Measurements from ENCODE around the gene SLC25A4. TPM values are rescaled to one million over a fixed set of nuclear protein-coding genes. Genes with fewer than 3 reads are reported as not detected.

SLC25A4 gene
- total and polyA plus RNA-seq, 2 of the 13 experiments (the other 11 are each of a cell fraction or from before 2014, with no cell fraction given): 30.3 to 42.1 TPM

DNA sequence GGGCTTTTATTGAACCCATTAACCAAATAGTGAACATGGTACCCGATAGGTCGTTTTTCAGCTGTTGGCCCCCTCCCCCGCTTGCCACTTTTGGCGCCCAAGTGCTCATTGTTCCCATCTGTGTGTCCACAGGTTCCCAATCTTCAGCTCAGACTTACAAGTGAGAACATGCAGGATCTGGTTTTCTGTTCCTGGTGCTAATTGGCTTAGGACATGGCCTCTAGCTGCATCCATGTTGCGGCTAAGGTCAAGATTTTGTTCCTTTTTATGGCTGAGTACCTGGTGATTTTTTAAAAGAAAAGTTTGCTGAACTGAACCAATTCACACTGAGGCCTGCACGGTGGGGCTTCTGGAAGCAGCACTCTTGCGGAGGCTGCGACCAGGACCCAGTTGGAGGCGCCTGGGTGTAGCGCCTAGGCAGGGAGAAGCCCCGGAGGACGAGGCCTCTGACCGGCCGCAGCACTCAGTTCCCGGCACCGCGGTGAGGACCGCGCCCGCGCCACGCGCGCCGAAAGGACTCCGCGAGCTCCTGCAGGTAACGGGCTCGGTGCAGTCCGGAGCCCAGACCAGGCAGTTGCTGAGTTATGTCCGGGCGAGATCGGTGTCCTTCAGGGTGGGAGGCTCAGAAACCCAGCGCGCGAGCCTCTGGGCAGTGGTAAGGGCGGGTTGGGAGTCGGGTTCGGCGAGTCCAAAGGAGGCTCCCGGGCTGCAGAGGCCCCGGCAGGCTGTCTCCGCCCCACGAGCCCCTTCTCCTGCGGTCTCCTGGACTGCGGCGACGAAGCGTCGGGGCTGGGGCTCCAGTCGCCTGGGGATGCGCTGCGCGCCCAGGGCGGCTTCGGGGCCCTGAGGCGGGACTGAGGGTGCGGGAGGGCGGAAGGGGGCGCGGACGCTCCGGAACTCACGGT, 15.8 kb upstream of the SLC25A4 start:
- intact Hi-C loops (cut with micrococcal nuclease; ENCODE audit: unreplicated experiment) (no loop called here), in situ Hi-C loops (cut with HindIII; ENCODE audit: extremely low pct_ligation_motif_present, low pct_unique_long_range_greater_than_20kb) (no loop called here)
- Histone ChIP-seq H3K4me1 (ENCODE audit: insufficient read depth, low read length) (peaks cover 18% of the 10 kb centered on the region), H3K79me2 (ENCODE audit: insufficient read depth, low read length) (no peaks in the 10 kb centered on the region), H3K36me3 (replicated peaks in 1 of 2; ENCODE audit: control insufficient read depth in 1 of 2, insufficient read depth in 2 of 2, low read length in 2 of 2) (no peaks in the 10 kb centered on the region), H3K9me3 (ENCODE audit: low read length) (no peaks in the 10 kb centered on the region), H3K9ac (ENCODE audit: insufficient read depth, low read depth, low read length) (no peak overlapping the region), H3K4me3 (replicated peaks in 1 of 3; ENCODE audit: insufficient read depth in 1 of 3, low read depth in 2 of 3, low read length in 3 of 3) (peak overlapping the region; percentile 49 to 74 (median 51)), H3K4me2 (ENCODE audit: low read depth, low read length) (peak overlapping the region; percentile 80), H4K20me1 (ENCODE audit: insufficient read depth, low read length) (no peaks in the 10 kb centered on the region), H3K27me3 (ENCODE audit: control insufficient read depth in 1 of 2, insufficient read depth in 2 of 2, low read length in 2 of 2) (peaks cover 3 to 30% of the 10 kb centered on the region in 2 experiments; a peak in 3 of 5 replicates), H3K27ac (ENCODE audit: extremely low read length, insufficient read depth, low read length) (no peak overlapping the region), H2AFZ (ENCODE audit: low read length) (no peak overlapping the region)
- ATAC-seq: peak; percentile 78
- no peak for DNase-seq (ENCODE audit: low spot score)
- ChIA-PET POLR2A (interaction anchor here (1.1 kb wide), 1 partner anchor 16 kb away, joined by 3 read pairs; the partner anchor contains the start of gene SLC25A4), CTCF (ENCODE audit: low intra/inter-chr PET ratio, low total read pairs) (no interaction called here)
- no peak for FAIRE-seq
- WGBS (ENCODE audit: low lambda C conversion rate): 28% methylated on average over 12 of the region's 64 CpGs
- no TSS peak for BruUV-seq (replicated peaks)
- TF ChIP-seq, protein P1, sequence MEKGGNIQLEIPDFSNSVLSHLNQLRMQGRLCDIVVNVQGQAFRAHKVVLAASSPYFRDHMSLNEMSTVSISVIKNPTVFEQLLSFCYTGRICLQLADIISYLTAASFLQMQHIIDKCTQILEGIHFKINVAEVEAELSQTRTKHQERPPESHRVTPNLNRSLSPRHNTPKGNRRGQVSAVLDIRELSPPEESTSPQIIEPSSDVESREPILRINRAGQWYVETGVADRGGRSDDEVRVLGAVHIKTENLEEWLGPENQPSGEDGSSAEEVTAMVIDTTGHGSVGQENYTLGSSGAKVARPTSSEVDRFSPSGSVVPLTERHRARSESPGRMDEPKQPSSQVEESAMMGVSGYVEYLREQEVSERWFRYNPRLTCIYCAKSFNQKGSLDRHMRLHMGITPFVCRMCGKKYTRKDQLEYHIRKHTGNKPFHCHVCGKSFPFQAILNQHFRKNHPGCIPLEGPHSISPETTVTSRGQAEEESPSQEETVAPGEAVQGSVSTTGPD (CRISPR knock-in tag; IDR thresholded peaks at IDR 0.05): no peak
- TF ChIP-seq MTF2 (CRISPR knock-in tag; IDR thresholded peaks at IDR 0.05; ENCODE audit: borderline replicate concordance) (peak; percentile 39; the same call in 1 of the 2 replicates), HNRNPL (IDR thresholded peaks at IDR 0.05; ENCODE audit: low read depth, low read length) (no peak), ZNF619 (CRISPR knock-in tag; IDR thresholded peaks at IDR 0.05) (no peak), TCF7 (IDR thresholded peaks at IDR 0.05; ENCODE audit: low read depth) (no peak), PAWR (CRISPR knock-in tag; IDR thresholded peaks at IDR 0.05; ENCODE audit: borderline replicate concordance) (no peak), NRL (CRISPR knock-in tag; IDR thresholded peaks at IDR 0.05; ENCODE audit: borderline replicate concordance) (peak; percentile 23; the same call in 1 of the 2 replicates), ZNF629 (CRISPR knock-in tag; conservative IDR thresholded peaks at IDR 0.05) (no peak), ZNF547 (CRISPR knock-in tag; IDR thresholded peaks at IDR 0.05) (peak; percentile 62; the same call in 1 of the 2 replicates), MXD4 (CRISPR knock-in tag; IDR thresholded peaks at IDR 0.05) (no peak)
- TF ChIP-seq, protein P2, sequence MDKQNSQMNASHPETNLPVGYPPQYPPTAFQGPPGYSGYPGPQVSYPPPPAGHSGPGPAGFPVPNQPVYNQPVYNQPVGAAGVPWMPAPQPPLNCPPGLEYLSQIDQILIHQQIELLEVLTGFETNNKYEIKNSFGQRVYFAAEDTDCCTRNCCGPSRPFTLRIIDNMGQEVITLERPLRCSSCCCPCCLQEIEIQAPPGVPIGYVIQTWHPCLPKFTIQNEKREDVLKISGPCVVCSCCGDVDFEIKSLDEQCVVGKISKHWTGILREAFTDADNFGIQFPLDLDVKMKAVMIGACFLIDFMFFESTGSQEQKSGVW (CRISPR knock-in tag; IDR thresholded peaks at IDR 0.05; ENCODE audit: borderline replicate concordance): no peak
- TF ChIP-seq, protein P3, sequence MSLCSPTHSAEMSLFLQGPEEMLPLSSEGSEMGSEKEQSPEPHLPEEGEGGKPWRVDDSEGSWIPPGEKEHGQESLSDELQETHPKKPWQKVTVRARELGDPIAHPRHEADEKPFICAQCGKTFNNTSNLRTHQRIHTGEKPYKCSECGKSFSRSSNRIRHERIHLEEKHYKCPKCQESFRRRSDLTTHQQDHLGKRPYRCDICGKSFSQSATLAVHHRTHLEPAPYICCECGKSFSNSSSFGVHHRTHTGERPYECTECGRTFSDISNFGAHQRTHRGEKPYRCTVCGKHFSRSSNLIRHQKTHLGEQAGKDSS (CRISPR knock-in tag; IDR thresholded peaks at IDR 0.05; ENCODE audit: borderline replicate concordance, low read depth): 0 out of 2 replicates have a peak, but pooled peaks have one; percentile 26
- TF ChIP-seq, protein P4, sequence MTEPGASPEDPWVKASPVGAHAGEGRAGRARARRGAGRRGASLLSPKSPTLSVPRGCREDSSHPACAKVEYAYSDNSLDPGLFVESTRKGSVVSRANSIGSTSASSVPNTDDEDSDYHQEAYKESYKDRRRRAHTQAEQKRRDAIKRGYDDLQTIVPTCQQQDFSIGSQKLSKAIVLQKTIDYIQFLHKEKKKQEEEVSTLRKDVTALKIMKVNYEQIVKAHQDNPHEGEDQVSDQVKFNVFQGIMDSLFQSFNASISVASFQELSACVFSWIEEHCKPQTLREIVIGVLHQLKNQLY (CRISPR knock-in tag; IDR thresholded peaks at IDR 0.05): no peak
- TF ChIP-seq, protein P5, sequence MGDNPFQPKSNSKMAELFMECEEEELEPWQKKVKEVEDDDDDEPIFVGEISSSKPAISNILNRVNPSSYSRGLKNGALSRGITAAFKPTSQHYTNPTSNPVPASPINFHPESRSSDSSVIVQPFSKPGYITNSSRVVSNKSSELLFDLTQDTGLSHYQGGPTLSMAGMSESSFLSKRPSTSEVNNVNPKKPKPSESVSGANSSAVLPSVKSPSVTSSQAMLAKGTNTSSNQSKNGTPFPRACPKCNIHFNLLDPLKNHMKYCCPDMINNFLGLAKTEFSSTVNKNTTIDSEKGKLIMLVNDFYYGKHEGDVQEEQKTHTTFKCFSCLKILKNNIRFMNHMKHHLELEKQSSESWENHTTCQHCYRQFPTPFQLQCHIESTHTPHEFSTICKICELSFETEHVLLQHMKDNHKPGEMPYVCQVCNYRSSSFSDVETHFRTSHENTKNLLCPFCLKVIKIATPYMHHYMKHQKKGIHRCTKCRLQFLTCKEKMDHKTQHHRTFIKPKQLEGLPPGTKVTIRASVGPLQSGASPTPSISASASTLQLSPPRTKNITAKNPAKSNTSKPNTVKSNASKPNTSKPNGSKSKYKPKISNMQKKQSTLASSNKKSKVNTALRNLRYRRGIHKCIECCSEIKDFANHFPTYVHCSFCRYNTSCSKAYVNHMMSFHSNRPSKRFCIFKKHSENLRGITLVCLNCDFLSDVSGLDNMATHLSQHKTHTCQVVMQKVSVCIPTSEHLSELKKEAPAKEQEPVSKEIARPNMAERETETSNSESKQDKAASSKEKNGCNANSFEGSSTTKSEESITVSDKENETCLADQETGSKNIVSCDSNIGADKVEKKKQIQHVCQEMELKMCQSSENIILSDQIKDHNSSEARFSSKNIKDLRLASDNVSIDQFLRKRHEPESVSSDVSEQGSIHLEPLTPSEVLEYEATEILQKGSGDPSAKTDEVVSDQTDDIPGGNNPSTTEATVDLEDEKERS (CRISPR knock-in tag; IDR thresholded peaks at IDR 0.05): peak; percentile 22; the same call in 1 of the 2 replicates
